Epithelial cell of proximal tubule (primary cell): ENCODE measurements around the gene PPHLN1. TPM values are rescaled to one million over a fixed set of nuclear protein-coding genes. Genes with fewer than 3 reads are reported as not detected.

Experiments used
- DNase-seq: peaks from one replicate; pipeline ENCODE4 v3.0.0-alpha.2; 2011; ENCODE audit warnings: low read depth
- H3K4me3 ChIP-seq: 2 replicates; pipeline ENCODE4 v1.5.1; 2011; ENCODE audit warnings: low read depth, mild to moderate bottlenecking, low read length
- CTCF ChIP-seq: conservative IDR thresholded peaks from 2 replicates; pipeline ENCODE4 v1.5.1; 2012; ENCODE audit warnings: low read depth, mild to moderate bottlenecking, low read length
- total RNA-seq: library from RNA; depleted of rRNA; stranded (reverse); fragments of >200 nt; gene quantifications from 2 replicates; pipeline ENCODE4 v1.2.3, GENCODE V29; 2015

Gene PPHLN1
- total RNA-seq, 1 donor from 2014 or later: 76.2 TPM

GRCh38 chr12:42296503-42297109 is 29.4 kb upstream of the PPHLN1 start:
- TF ChIP-seq CTCF: peak; percentile 71
- DNase-seq: no peak
- no peak overlapping the region for H3K4me3 ChIP-seq

- TF ChIP-seq CTCF: no peak
These were observed 27.1 kb upstream of the PPHLN1 start for GRCh38 chr12:42298887-42299286.

DNA sequence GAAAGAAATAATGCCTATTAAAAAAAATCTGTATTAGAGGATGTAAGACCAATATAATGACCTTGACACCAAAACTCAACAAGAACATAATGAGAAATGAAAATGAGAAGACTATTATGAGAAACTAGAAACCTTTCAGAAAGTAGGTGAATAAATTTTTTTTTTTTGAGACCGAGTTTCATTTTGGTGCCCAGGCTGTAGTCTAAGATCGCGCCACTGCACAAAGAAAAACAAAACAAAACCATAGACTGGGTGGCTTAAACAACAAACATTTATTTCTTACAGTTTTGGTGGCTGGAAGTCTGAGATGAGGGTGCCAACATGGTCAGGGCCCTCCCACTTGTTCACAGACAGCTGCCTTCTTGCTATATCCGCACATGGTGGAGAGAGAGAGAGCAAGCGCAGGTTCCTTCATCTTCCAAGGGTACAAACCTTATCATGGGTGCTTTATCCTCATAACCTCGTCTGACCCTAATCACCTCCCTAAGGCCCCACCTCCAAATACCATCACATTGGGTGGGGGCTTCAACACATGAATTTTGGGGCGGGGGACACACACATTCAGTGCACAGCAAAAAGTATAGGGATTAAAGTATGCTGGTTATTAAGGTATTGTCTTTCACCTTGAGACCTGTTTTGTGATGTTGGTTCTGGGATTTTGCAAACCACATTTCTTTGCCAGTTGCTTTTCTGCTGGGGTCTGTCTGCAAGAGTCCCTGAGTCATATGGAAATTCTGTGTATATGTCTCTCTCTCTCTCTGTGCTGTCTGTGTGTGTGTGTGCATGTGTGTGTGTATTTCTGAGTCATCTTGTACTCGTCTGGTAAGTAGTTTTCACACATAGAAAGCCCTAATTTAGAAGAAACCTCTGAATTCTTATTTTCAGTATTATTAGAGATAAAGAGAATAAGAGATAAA is 26.3 kb upstream of the PPHLN1 start:
- TF ChIP-seq CTCF: no peak
- H3K4me3 ChIP-seq: no peak overlapping the region
- no peak for DNase-seq

More at GRCh38 chr12:42298887-42299286, 27.1 kb upstream of the PPHLN1 start:
- no peak overlapping the region for H3K4me3 ChIP-seq
- DNase-seq: no peak

DNA sequence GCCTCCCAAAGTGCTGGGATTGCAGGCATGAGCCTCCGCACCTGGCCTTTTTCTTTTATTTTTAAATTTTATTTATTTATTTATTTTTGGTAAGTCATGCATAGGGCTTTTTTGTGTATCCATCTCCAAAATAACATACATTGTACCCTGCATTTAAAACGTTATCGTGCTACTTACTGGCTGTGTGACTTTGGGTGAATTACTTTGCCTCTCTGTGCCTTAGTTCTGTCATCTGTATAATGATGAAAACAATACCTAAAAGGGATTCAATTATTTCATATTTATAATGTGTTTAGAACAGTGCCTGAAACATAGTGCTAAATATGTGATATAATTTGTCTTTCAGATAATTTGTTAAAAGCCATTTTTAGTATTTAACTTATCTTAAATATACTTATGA is 19.7 kb upstream of the PPHLN1 start:
- no peak overlapping the region for H3K4me3 ChIP-seq
- TF ChIP-seq CTCF: no peak
- DNase-seq: no peak

GRCh38 chr12:42308390-42308789 is 17.6 kb upstream of the PPHLN1 start:
- DNase-seq: no peak
- no peak for TF ChIP-seq CTCF
- no peak overlapping the region for H3K4me3 ChIP-seq

GRCh38 chr12:42309996-42310395 is 16.0 kb upstream of the PPHLN1 start:
- TF ChIP-seq CTCF: no peak
- H3K4me3 ChIP-seq: no peak overlapping the region
- DNase-seq: no peak

DNA sequence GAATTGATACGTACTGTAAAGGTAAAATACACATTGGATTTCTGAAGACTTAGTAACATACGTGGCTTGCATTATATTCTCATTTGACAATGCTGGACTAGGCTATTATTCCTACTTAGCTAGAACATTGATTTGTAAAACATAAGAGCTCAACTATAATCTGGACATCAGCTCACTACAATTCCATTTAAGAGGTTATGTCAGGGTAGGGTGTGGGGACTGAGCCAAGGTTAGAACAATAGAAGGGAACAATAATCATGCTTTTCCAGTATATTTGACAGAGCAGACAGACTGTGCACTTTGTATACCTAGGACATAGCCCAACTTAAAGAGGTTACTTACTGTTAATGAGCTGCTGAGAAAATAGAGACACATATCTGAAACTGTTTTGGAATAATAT is 10.9 kb upstream of the PPHLN1 start:
- H3K4me3 ChIP-seq: no peak overlapping the region
- no peak for DNase-seq
- no peak for TF ChIP-seq CTCF
